GM18505 (cell line): ENCODE measurements around the gene DPYSL3.

ENCODE experiments used
- ATAC-seq: cut with Tn5 transposase; IDR thresholded peaks from one replicate; pipeline ENCODE4 v1.9.1; 2021; ENCODE audit not compliant: unreplicated experiment
- POLR2A ChIP-seq: IDR thresholded peaks from 4 replicates; pipeline ENCODE4 v1.6.1; 2011; ENCODE audit warnings: borderline replicate concordance; ENCODE audit not compliant: insufficient read depth, insufficient read length; ENCODE audit errors: extremely low read depth

DPYSL3 gene

DNA sequence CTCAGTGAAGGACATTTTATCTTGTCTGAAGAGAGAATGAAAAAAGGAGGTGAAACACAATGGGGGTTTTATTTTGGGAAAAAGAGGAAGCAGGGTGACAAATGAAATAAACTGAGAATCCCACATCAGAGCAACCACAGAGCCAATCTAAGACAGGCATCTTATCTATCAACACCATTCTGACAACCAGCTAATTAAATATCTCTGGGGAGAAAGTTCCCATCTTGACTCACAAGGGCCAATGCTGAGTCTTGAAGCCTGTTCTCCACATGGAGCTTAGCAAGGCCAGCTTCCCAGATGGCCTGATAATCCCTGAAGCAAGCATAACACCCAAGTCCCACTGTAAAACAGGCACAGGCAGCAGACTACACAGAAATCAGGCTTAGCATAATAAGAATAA, 30.4 kb downstream of the DPYSL3 start:
- TF ChIP-seq POLR2A, result no peak
- ATAC-seq, result no peak

DNA sequence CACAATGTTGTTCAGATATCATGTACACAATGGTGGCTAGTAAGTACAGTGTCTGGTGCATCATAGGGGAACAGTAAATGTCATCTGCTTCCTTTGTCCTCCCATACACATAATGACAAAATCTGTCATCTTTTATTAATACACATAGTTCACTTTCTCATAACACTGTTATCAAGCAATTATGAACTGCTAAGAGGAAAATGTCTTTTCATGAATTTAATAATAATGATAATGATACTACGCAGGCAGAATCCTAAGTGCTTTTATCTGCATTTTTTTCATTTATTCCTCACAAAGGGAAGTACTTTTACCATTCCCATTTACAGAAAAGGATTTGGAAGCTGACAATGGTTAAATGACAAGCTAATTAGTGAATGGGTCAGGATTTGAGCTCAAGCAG, 35.7 kb downstream of the DPYSL3 start:
- ATAC-seq, result no peak
- no peak for TF ChIP-seq POLR2A

DNA sequence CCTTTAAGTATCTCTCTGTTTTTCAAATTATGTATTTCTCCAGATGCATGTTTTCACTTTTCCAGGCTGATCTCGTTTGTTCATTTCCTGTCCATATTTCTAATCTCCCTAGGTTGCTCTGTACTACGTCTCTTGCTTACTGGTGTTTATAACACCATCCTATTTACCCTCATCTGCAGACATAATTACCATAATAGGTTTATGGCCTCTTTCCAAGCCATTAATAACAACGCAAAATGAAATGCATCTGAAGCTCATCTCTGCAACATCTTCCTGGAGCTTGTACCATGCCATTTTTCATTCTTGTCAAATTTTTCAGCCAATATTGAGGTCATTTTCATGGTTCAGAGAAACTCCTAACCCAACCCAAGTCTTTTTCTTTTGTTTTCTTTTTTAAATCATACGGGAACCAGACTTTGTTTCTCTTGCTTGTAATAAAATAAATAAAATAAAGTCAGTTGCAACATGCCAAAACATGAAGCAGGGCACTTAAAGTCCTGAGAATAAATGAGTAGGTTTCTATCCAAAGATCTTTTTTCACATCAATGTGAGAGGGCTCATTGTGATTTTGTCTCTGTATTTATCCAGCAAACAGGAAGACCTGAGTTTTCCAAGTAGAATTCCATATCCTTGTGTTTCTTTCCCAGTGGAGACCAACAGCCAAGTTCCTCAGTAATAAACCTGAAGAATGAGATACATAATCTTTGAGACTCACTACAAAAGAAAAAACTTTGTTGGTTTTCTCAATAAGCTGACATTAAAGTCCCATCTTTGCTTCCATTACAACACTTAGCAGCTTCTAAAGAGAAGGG, 37.0 kb downstream of the DPYSL3 start:
- ATAC-seq, result no peak
- no peak for TF ChIP-seq POLR2A

DNA sequence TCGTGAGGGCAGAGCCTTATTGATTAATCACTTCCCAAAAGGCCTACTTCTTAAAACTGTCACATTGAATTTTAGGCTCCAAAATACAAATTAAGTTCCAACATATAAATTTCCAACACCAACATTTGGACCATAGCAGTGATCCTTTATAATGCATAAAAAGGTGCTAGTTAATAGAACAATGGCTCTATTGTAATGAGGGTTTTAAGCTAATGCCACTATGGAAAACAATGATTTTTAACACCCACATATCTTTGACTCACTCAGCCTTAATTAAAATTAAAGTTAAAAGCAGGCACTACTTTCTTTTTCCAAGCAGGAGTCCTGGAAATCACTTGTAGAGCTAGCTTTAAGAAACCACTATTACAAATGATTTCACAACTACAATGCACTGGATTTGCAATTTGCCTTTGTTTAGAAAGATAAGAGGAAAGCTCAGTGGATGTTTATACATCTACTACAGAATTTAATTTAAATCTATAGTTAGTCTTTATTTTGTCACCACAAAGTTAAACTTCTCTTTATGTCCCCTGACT, 41.8 kb downstream of the DPYSL3 start:
- TF ChIP-seq POLR2A, result no peak
- ATAC-seq, result no peak

DNA sequence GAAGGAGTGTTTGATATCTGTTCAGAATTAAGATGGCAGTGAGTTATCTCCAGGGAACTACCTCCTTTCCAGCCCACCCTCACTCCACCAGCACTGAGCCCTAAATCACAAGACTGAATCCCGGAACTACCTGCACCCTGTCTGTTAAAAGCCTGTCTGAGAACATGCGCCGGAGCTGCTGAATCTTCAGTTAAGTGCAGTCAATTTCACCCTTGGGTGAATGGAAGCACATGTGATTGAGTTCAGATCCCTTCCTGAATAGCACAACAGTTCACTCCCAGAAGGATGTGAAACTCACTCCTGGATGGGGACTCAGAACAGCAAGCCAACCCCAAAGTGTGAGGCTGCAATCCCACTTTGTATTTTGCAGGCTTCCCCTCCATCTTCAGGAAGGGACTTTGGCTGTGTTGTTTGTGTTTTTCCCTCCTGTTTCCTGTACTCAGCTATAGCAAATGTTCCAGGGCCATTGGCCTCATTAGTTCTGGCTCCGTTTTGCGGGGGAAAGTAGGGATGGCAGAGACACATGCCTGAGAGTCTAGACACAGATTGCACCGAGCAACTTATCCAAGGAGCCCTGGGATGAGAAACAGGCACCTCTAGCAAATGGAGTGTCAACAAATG, 43.4 kb downstream of the DPYSL3 start:
- TF ChIP-seq POLR2A, result no peak
- ATAC-seq, result no peak

DNA sequence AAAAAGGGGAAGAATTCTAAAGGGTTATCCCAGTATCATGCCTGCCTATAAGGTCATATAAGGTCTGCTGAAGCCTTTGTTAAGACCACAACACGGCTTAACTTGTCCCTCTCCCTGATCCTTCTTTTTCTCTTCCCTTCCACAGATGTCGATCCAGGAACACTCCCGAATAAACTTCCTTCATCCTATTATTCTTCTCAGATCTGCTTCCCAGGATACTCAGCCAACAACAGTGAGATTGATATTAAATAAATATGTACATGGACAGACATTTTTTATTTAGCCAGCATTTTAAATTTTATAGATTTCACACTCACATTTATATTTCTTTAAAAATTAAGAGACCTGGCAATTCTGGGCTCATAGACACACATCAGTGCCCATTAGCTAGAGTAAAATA, 44.1 kb downstream of the DPYSL3 start:
- ATAC-seq, result no peak
- TF ChIP-seq POLR2A, result no peak

DNA sequence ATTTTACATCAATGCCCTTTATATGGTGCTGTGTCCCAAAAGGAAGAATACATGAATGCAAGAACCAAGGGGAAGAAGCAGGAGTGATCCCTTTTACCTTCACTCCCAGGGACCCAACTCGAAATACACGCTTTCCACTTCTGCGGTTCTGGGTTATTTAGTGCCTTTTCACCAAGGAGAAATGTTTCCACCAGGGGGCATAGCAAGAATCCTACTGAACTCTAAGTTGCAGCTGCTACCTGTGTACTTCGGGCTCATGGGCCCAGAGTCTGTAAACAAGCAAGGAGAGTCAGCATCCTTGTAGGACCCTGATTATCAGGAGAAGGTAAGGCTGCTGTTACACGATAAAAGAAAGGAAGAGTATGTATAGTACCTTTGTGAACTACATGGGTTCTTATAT, 45.7 kb downstream of the DPYSL3 start:
- no peak for TF ChIP-seq POLR2A
- ATAC-seq, result no peak

DNA sequence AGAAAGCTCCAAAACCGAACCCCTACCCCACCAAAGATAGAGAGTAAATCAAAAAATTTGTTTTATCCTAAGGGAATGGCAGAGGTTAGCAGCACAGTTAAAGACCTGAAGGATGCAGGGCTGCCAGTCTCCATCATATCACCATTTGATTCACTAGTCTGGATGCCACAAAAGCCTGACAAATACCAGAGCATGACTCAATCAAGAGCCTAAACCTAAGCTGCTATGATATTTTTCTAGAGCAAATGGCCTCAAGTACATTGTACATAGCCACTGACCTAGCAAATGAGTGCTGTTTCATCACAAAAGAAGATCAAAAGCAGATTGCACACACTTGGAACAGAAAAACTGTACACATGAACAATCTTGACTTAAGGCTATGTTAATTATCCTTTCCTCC, 48.0 kb downstream of the DPYSL3 start:
- no peak for ATAC-seq
- no peak for TF ChIP-seq POLR2A

DNA sequence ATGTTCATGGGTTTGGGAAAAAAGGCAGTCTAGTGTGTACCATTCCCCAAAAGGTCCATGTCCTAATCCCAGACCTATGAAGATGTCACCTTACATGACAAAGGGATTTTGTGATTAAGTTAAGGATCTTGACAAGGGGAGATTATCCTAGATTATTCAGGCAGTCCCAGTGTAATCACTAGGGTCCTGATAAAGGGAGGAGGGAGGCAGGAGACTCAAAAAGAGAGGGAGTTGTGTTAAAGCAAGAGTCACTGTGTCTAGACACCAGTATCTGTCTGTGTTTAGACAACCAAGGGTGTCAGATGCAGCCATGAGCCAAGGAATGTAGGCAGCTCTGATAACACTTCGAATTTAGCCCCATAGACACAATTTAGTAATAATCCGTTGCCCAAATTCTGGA, 49.5 kb downstream of the DPYSL3 start:
- ATAC-seq, result no peak
- no peak for TF ChIP-seq POLR2A

DNA sequence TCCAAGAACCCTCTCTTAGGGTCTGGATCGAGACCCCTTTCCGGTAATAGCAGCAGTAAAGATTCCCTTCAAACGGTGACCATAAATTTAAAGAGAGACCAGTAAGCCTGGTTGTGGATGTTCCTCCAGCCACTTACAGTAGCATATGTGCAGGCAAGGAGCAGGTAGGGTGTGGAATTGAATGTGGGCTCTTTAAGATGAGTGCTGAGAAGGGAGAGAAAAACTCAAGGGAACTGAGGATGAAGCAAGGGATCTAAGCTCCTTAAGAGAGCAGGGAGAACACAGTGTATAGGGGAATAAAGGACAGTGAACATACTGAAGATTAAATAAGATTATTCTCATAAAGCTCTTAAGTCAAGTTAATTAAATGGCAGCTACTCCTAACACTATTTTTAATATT, 51.3 kb downstream of the DPYSL3 start:
- ATAC-seq, result no peak
- TF ChIP-seq POLR2A, result no peak

DNA sequence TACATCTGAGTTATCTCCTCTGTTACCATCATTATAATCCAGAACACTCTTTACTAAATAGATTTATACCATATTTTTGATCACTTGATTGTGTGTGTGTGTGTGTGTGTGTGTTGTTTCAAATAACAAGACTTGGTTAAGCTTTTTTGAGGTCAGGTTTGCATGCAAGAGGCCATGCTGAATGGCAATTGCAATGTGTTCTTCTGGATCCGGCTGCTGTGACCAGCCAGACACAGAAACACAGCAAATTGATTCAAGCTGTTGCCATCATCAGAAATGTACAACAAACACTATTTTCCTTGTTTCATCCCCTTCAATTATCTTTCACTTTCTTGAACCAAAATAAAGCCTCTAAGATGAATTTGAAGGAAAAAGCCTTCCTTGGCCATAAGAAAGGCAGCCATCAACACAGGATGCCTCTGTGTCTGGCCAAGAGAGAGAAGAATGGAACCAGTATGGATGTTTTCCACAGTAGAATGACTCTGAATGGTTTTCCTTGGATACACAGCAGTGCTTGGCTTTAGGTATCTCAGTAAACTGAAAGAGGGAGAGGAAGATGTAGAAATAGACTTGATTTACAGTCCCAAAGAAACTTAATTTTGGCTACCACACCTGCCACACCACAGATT, 53.9 kb downstream of the DPYSL3 start:
- no peak for TF ChIP-seq POLR2A
- ATAC-seq, result no peak

DNA sequence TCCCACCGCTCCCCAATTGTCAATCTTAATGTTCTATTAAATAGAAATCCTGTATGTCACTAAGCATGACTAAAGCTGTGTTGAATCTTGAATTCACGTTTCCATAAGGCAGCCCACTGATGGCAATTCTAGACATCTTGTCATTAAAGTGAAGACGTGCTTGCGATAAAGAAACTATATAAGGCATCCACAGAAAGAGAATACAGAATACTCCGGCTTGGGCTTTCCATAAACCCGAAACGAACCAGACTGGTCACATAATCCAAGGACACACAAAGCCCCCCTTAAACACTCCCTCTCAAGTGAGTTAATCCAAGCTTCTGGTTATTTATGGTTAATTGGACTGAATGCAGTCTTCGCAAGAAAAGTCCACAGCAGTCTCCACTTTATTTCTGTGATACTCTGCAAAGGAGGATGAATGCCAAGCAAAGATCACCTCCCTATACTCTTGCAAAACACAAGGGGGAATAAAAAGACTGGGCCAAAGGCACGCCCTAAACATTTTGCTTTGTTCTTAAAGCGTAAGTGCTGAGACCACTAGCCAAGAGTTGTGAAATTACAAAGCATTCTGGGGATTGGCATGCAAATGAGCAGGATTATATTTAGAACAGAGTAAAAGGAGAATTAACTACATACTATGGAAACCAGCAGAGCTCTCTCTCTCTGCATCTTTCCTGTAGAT, 54.7 kb downstream of the DPYSL3 start:
- no peak for TF ChIP-seq POLR2A
- no peak for ATAC-seq
